HUDEP-2 (cell line): ENCODE data around the gene ZNF598.
A peak's percentile ranks its signal among the peaks of the same experiment; 100 is the strongest.

Experiments used
- DNase-seq, 76 experiments: peaks; one replicate each; lab custom pipeline; 2025; ENCODE audit not compliant: unreplicated experiment in 76 of 76; lab: John Stamatoyannopoulos, UW

The ZNF598 gene

GRCh38 chr16:2008631-2009163 is 924 bp downstream of the ZNF598 start:
- DNase-seq = peak in 4 of 76 experiments; percentile 12 to 28 (median 19)

GRCh38 chr16:2008009-2008526 is 1.6 kb downstream of the ZNF598 start:
- DNase-seq = peak in 35 of 76 experiments; percentile 13 to 56 (median 36)

GRCh38 chr16:2007081-2007836 is 2.4 kb downstream of the ZNF598 start:
- DNase-seq = no peak

GRCh38 chr16:2006317-2006716 is 3.3 kb downstream of the ZNF598 start:
- DNase-seq = no peak

- peak in 15 of 76 experiments; percentile 5 to 42 (median 22) for DNase-seq
These were observed 4.0 kb downstream of the ZNF598 start for GRCh38 chr16:2005646-2006045.

- DNase-seq = peak in 6 of 76 experiments; percentile 10 to 52 (median 20)
These were observed 4.7 kb downstream of the ZNF598 start for GRCh38 chr16:2004795-2005517.

GRCh38 chr16:2003827-2004641 is 5.6 kb downstream of the ZNF598 start:
- DNase-seq = peak in 74 of 76 experiments; percentile 21 to 95 (median 85)

- no peak for DNase-seq
These were observed 6.3 kb downstream of the ZNF598 start for GRCh38 chr16:2003231-2003826.

GRCh38 chr16:2002406-2003230 is 7.0 kb downstream of the ZNF598 start:
- DNase-seq = no peak

- no peak for DNase-seq
These were observed 7.9 kb downstream of the ZNF598 start for GRCh38 chr16:2001456-2002355.

GRCh38 chr16:2001035-2001434 is 8.6 kb downstream of the ZNF598 start:
- DNase-seq = no peak

GRCh38 chr16:1999866-2000514 is 9.6 kb downstream of the ZNF598 start:
- no peak for DNase-seq

- no peak for DNase-seq
These were observed 10.5 kb downstream of the ZNF598 start for GRCh38 chr16:1998852-1999801.

GRCh38 chr16:1998360-1998835 is 11.2 kb downstream of the ZNF598 start:
- DNase-seq = no peak

- DNase-seq = no peak
These were observed 11.9 kb downstream of the ZNF598 start for GRCh38 chr16:1997494-1998359.

GRCh38 chr16:1993731-1994131 is 15.9 kb downstream of the ZNF598 start:
- no peak for DNase-seq
